MM.1S (cell line): ENCODE measurements around the gene SMG6.

Experiments
- CTCF ChIP-seq: fragments of 300-600 bp; sonication (generic); IDR thresholded peaks from 2 replicates; pipeline ENCODE4 v1.5.1; 2016; ENCODE audit warnings: antibody characterized with exemption, low read length, mixed read lengths
- EZH2 ChIP-seq: fragments of 300-600 bp; sonication (generic); optimal IDR thresholded peaks from 2 replicates; pipeline ENCODE3; 2017; ENCODE audit warnings: low read depth, mild to moderate bottlenecking, antibody characterized with exemption, low read length, mixed read lengths

GRCh38 chr17:2295575-2295974 is 8.0 kb downstream of the SMG6 start:
- TF ChIP-seq CTCF = no peak
- no peak for TF ChIP-seq EZH2
